Ishikawa (cell line): ENCODE measurements around the gene BCL2A1.

Source experiments
- CEBPB ChIP-seq: IDR thresholded peaks from 2 replicates; pipeline ENCODE4 v1.6.1; 2012
- CREB1 ChIP-seq: IDR thresholded peaks from 2 replicates; pipeline ENCODE4 v1.6.1; 2012; ENCODE audit warnings: low read depth
- EGR1 ChIP-seq: IDR thresholded peaks from 2 replicates; pipeline ENCODE4 v1.6.1; 2012
- EP300 ChIP-seq: IDR thresholded peaks from 2 replicates; pipeline ENCODE4 v1.6.1; 2012; ENCODE audit warnings: borderline replicate concordance
- FOXM1 ChIP-seq: IDR thresholded peaks from 2 replicates; pipeline ENCODE4 v1.6.1; 2012; ENCODE audit warnings: low read depth, borderline replicate concordance
- MAX ChIP-seq: IDR thresholded peaks from 2 replicates; pipeline ENCODE4 v1.6.1; 2012
- NFIC ChIP-seq: IDR thresholded peaks from 2 replicates; pipeline ENCODE4 v1.6.1; 2012
- RAD21 ChIP-seq: IDR thresholded peaks from 2 replicates; pipeline ENCODE4 v1.6.1; 2012; ENCODE audit warnings: low read depth
- TAF1 ChIP-seq: IDR thresholded peaks from 2 replicates; pipeline ENCODE4 v1.6.1; 2012; ENCODE audit warnings: low read depth, mild to moderate bottlenecking
- TCF12 ChIP-seq: IDR thresholded peaks from 2 replicates; pipeline ENCODE4 v1.6.1; 2012; ENCODE audit warnings: low read depth
- TEAD4 ChIP-seq: IDR thresholded peaks from 2 replicates; pipeline ENCODE4 v1.6.1; 2012
- USF1 ChIP-seq: IDR thresholded peaks from 2 replicates; pipeline ENCODE4 v1.6.1; 2012
- YY1 ChIP-seq: IDR thresholded peaks from 2 replicates; pipeline ENCODE4 v1.6.1; 2012; ENCODE audit warnings: low read depth
- ZBTB7A ChIP-seq: IDR thresholded peaks from 2 replicates; pipeline ENCODE4 v1.6.1; 2012; ENCODE audit warnings: low read depth
- TF ChIP-seq, protein P1 (sequence below): IDR thresholded peaks from 2 replicates; pipeline ENCODE4 v1.6.1; 2012; ENCODE audit warnings: low read depth, mild to moderate bottlenecking

Gene BCL2A1

DNA sequence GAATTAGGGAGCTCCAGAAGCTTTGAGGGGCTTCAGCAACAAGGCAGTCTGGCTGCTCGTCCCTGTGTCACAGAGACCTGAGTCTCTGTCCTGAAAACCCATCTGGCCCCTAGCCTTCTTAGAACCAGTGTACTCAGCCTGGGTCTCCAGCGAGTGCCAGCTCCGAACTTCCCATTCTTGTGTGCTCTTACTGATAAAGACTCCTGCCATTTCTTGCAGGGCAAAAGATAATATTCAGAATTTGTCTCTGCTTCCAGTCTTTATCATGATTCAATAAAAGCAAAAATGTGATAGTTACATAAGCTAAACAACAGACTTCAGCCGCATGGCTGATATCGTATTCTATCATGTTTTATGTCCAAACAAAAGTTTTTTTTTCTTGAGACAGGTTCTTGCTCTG lies 36.0 kb upstream of the BCL2A1 start:
- TF ChIP-seq TCF12 (no peak), YY1 (no peak), RAD21 (no peak), NFIC (no peak), TEAD4 (no peak), CEBPB (no peak), MAX (no peak), TAF1 (no peak), ZBTB7A (no peak), FOXM1 (no peak), EP300 (no peak)

DNA sequence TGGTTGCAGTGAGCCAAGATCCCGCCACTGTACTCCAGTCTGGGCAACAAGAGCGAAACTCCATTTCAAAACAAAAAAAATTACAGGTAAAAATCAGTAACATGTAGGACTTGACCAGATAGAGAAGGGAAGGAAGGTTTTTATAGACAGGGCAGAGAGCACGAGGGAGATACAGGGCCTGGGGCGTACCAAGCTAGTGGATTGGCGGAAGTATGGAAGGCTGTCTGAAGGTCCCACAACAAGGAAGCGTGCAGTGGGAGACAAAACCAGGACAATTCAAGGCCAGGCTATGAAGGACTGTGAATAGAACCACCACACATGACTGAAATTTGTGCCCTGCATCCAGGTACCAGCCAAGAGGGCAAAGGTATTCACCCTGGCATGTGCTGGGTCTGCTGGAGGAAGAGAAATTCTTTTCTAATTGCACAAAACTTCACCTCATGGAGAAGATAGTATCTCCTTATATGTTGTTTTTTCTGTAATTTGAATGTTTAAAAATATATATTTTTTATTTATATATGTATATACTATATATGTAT lies 33.0 kb upstream of the BCL2A1 start:
- TF ChIP-seq CREB1, result no peak
- no peak for TF ChIP-seq YY1
- no peak for TF ChIP-seq NFIC
- TF ChIP-seq MAX, result no peak
- TF ChIP-seq EP300, result no peak
- TF ChIP-seq TCF12, result no peak
- TF ChIP-seq EGR1, result no peak
- no peak for TF ChIP-seq TAF1

DNA sequence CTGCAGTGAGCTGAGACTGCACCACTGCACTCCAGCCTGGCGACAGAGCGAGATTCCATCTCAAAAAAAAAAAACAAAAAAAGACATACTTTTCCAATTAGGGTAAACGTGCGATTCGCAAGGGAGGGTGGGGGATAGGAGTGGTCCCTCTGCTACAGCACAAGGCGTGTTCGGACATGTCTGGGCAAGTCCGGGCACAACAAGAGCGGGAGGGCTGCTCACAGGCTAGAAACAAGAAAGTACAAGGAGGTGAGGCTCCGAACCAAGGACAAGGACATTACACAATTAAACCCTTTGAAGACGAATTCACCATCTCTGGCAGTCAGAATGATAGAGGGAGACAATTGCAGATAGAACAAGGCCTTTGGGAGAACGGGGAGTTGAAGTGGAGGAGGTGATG lies 32.2 kb upstream of the BCL2A1 start:
- TF ChIP-seq TCF12 (no peak), FOXM1 (no peak), USF1 (no peak), CREB1 (no peak), NFIC (no peak), MAX (no peak), TAF1 (no peak), TEAD4 (no peak), RAD21 (no peak), CEBPB (no peak), ZBTB7A (no peak), YY1 (no peak), EP300 (no peak), EGR1 (no peak)
- TF ChIP-seq, protein P1, sequence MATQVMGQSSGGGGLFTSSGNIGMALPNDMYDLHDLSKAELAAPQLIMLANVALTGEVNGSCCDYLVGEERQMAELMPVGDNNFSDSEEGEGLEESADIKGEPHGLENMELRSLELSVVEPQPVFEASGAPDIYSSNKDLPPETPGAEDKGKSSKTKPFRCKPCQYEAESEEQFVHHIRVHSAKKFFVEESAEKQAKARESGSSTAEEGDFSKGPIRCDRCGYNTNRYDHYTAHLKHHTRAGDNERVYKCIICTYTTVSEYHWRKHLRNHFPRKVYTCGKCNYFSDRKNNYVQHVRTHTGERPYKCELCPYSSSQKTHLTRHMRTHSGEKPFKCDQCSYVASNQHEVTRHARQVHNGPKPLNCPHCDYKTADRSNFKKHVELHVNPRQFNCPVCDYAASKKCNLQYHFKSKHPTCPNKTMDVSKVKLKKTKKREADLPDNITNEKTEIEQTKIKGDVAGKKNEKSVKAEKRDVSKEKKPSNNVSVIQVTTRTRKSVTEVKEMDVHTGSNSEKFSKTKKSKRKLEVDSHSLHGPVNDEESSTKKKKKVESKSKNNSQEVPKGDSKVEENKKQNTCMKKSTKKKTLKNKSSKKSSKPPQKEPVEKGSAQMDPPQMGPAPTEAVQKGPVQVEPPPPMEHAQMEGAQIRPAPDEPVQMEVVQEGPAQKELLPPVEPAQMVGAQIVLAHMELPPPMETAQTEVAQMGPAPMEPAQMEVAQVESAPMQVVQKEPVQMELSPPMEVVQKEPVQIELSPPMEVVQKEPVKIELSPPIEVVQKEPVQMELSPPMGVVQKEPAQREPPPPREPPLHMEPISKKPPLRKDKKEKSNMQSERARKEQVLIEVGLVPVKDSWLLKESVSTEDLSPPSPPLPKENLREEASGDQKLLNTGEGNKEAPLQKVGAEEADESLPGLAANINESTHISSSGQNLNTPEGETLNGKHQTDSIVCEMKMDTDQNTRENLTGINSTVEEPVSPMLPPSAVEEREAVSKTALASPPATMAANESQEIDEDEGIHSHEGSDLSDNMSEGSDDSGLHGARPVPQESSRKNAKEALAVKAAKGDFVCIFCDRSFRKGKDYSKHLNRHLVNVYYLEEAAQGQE, result no peak

- TF ChIP-seq EP300 (no peak), MAX (no peak)
Observed at GRCh38 chr15:80002267-80002666, 31.3 kb upstream of the BCL2A1 start.

- TF ChIP-seq FOXM1 (no peak), NFIC (no peak), TCF12 (no peak), TAF1 (no peak), CEBPB (no peak), EP300 (no peak), ZBTB7A (no peak)
Observed at GRCh38 chr15:79994615-79995014, 23.6 kb upstream of the BCL2A1 start.

GRCh38 chr15:79991826-79992225 lies 20.8 kb upstream of the BCL2A1 start:
- TF ChIP-seq TAF1 (no peak), TEAD4 (no peak)

GRCh38 chr15:79990997-79991334 lies 20.0 kb upstream of the BCL2A1 start:
- TF ChIP-seq FOXM1 (no peak), YY1 (no peak), MAX (no peak), TAF1 (no peak), TCF12 (no peak), NFIC (no peak), ZBTB7A (no peak), CEBPB (no peak), EP300 (no peak), EGR1 (no peak), USF1 (no peak), TEAD4 (no peak), CREB1 (no peak)
- TF ChIP-seq, protein P1, result no peak
